K562 (cell line): ENCODE measurements around the gene UBE2K. TPM values are rescaled to one million over a fixed set of nuclear protein-coding genes. Genes with fewer than 3 reads are reported as not detected.
A peak's percentile ranks its signal among the peaks of the same experiment; 100 is the strongest.

Experiments used
- ATAC-seq: fragments of 200-7000 bp; cut with Tn5 transposase; 3 replicates; pipeline ENCODE4 v1.9.1; 2020; ENCODE audit warnings: moderate library complexity
- BruUV-seq: library from RNA; stranded (reverse); fragments of 400-500 nt; replicated peaks from 2 replicates; lab custom pipeline; 2021; lab: Mats Ljungman, UMichigan
- CTCF ChIA-PET: fragments of 300-600 bp; formaldehyde crosslinking; extraction: SDS; loops from one replicate; lab custom pipeline; 2021; ENCODE audit warnings: low intra/inter-chr PET ratio; lab: Yijun Ruan, JAX
- POLR2A ChIA-PET: fragments of 300-600, 350-650 bp; sonication (Branson Sonifier 250); formaldehyde crosslinking; extraction: SDS; loops from one replicate; lab custom pipeline; 2021; ENCODE audit warnings: antibody characterized with exemption, inconsistent platforms; lab: Yijun Ruan, JAX
- DNase-seq, 4 experiments: peaks; one replicate each; pipeline versions ENCODE4 v3.0.0 to v3.0.0-alpha.2; 2011 to 2018; ENCODE audit warnings: low spot score in 3 of 4, mixed read lengths in 3 of 4; ENCODE audit errors: extremely low read depth in 1 of 4
- FAIRE-seq: peaks from 2 replicates; lab custom pipeline; 2011; peaks lifted over from hg19 to GRCh38; lab: Jason Lieb, UNC
- H2AFZ ChIP-seq: 2 replicates; pipeline ENCODE4 v1.6.0; 2011; ENCODE audit warnings: low read depth, low read length, control low read depth, inconsistent platforms
- H3K27ac ChIP-seq: fragments of 200-600 bp; 3 replicates; pipeline ENCODE4 v1.8.0; 2011; ENCODE audit warnings: low read depth, mild to moderate bottlenecking, control low read depth, inconsistent platforms, low read length, moderate library complexity, mixed read lengths; ENCODE audit errors: extremely low read depth
- H3K27me3 ChIP-seq, 2 experiments: fragments of 300-600 bp in 1 of 2; 2 replicates in 1 of 2; 3 replicates in 1 of 2; pipeline versions ENCODE4 v1.6.0 to v1.8.0; 2011; ENCODE audit warnings: inconsistent platforms in 2 of 2, low read length in 2 of 2, mild to moderate bottlenecking in 1 of 2, mixed read lengths in 1 of 2, moderate library complexity in 1 of 2; ENCODE audit not compliant: control insufficient read depth in 2 of 2, insufficient read depth in 2 of 2
- H3K36me3 ChIP-seq: fragments of 300-600 bp; 3 replicates; pipeline ENCODE4 v1.8.0; 2011; ENCODE audit warnings: mild to moderate bottlenecking, low read length, inconsistent platforms; ENCODE audit not compliant: control insufficient read depth, insufficient read depth
- H3K4me1 ChIP-seq, 2 experiments: fragments of 200-600 bp in 1 of 2; replicated peaks in 1 of 2; 2 replicates in 1 of 2; 3 replicates in 1 of 2; pipeline versions ENCODE4 v1.5.1 to v1.8.0; 2011; ENCODE audit warnings: inconsistent platforms in 2 of 2, low read length in 2 of 2, mild to moderate bottlenecking in 1 of 2, mixed read lengths in 1 of 2, moderate library complexity in 1 of 2; ENCODE audit not compliant: control insufficient read depth in 2 of 2, insufficient read depth in 2 of 2
- H3K4me2 ChIP-seq: 2 replicates; pipeline ENCODE4 v1.6.1; 2011; ENCODE audit warnings: low read length, control low read depth, inconsistent platforms, mixed read lengths; ENCODE audit not compliant: insufficient read depth
- H3K4me3 ChIP-seq: fragments of 200-600 bp; sonication (generic), shearing (Covaris generic); 2 replicates; pipeline ENCODE4 v1.5.1; 2016; ENCODE audit warnings: control low read depth, inconsistent platforms
- H3K79me2 ChIP-seq: fragments of 200-600 bp; 3 replicates; pipeline ENCODE4 v1.8.0; 2011; ENCODE audit warnings: low read length, inconsistent platforms; ENCODE audit not compliant: control insufficient read depth, insufficient read depth
- H3K9ac ChIP-seq, 2 experiments: 2 replicates each; pipeline versions ENCODE4 v1.6.0 to v1.6.1; 2011; ENCODE audit warnings: low read depth in 2 of 2, low read length in 2 of 2, control low read depth in 1 of 2, inconsistent platforms in 1 of 2, mild to moderate bottlenecking in 1 of 2, mixed read lengths in 1 of 2; ENCODE audit not compliant: insufficient read depth in 1 of 2
- H3K9me1 ChIP-seq: one replicate; pipeline ENCODE4 v1.6.0; 2011; ENCODE audit warnings: inconsistent platforms, mild to moderate bottlenecking, low read length, moderate library complexity; ENCODE audit not compliant: control insufficient read depth, insufficient read depth
- H3K9me3 ChIP-seq: replicated peaks from 2 replicates; pipeline ENCODE4 v1.5.1; 2011; ENCODE audit warnings: low read depth, low read length, inconsistent platforms; ENCODE audit not compliant: control insufficient read depth, insufficient read depth
- H4K20me1 ChIP-seq: replicated peaks from 2 replicates; pipeline ENCODE4 v1.6.1; 2011; ENCODE audit warnings: low read length, inconsistent platforms, mixed read lengths; ENCODE audit not compliant: control insufficient read depth, insufficient read depth
- BHLHE40 ChIP-seq: IDR thresholded peaks from 2 replicates; pipeline ENCODE4 v1.6.1; 2011; ENCODE audit warnings: low read length, improper control_type of control experiment
- FOXA3 ChIP-seq, 2 experiments: fragments of 450-650 bp in 1 of 2; sonication (generic) in 1 of 2; formaldehyde crosslinking; IDR thresholded peaks in 1 of 2; conservative IDR thresholded peaks in 1 of 2; 2 replicates each; pipeline versions ENCODE4 v1.4.0 to v1.8.0; 2020 to 2022; ENCODE audit warnings: mild to moderate bottlenecking in 2 of 2, missing genetic modification reagents in 1 of 2
- HNRNPL ChIP-seq: fragments of 200-400 bp; formaldehyde crosslinking; IDR thresholded peaks from 2 replicates; pipeline ENCODE4 v1.6.1; 2017; ENCODE audit warnings: low read depth, mild to moderate bottlenecking, low read length
- JUNB ChIP-seq: fragments of 450-650 bp; formaldehyde crosslinking; conservative IDR thresholded peaks from 2 replicates; pipeline ENCODE4 v1.4.0; 2020; ENCODE audit warnings: mild to moderate bottlenecking
- NEUROD1 ChIP-seq: fragments of 150-350 bp; IDR thresholded peaks from 2 replicates; pipeline ENCODE4 v1.6.1; 2014; ENCODE audit warnings: borderline replicate concordance, low read length, low read depth; ENCODE audit not compliant: partially characterized antibody
- ZFP36 ChIP-seq: fragments of 150-350 bp; IDR thresholded peaks from 2 replicates; pipeline ENCODE4 v1.6.1; 2018; ENCODE audit warnings: low read length, low read depth; ENCODE audit not compliant: partially characterized antibody
- ZNF561 ChIP-seq: fragments of 450-650 bp; formaldehyde crosslinking; conservative IDR thresholded peaks from 2 replicates; pipeline ENCODE4 v1.4.0; 2020; ENCODE audit warnings: mild to moderate bottlenecking, moderate library complexity
- ZNF780A ChIP-seq: fragments of 250-450 bp; sonication (Bioruptor Pico); IDR thresholded peaks from 2 replicates; pipeline ENCODE4 v1.5.0; 2021; ENCODE audit warnings: mild to moderate bottlenecking
- WGBS: fragments of 100-300 bp; shearing (Covaris generic); methylation state at CpG from one replicate; pipeline ENCODE4 v1.1.6; 2016; ENCODE audit warnings: low coverage, mixed read lengths; ENCODE audit not compliant: insufficient coverage; ENCODE audit errors: missing lambda C conversion rate; 5-methylcytosine and 5-hydroxymethylcytosine counted together
- in situ Hi-C: fragments of 300-500 bp; cut with MboI; formaldehyde crosslinking; loops from 4 replicates; pipeline ENCODE4 v1.15.0; 2018; ENCODE audit warnings: inconsistent platforms, mixed read lengths
- intact Hi-C: fragments of 100-400 bp; cut with micrococcal nuclease; formaldehyde crosslinking; loops from 2 replicates; pipeline ENCODE4 v1.14.2; 2022
- polyA plus RNA-seq, 8 experiments: library from polyadenylated mRNA; depleted of rRNA in 4 of 8; stranded (reverse) in 5 of 8; unstranded in 3 of 8; fragments of >200 nt; fragmentation: Nextera tagmentation in 2 of 8; fragmentation: Illumina TruSeq in 1 of 8; extraction: Ambion mirVana in 2 of 8; extraction: Trizol in 1 of 8; gene quantifications; 2 replicates each; pipeline versions ENCODE4 v1.2.1 to v1.2.3, GENCODE V29; 2011 to 2014; ENCODE audit warnings: inconsistent platforms in 1 of 8, missing spikeins in 1 of 8
- total RNA-seq, 7 experiments: library from RNA; depleted of rRNA in 6 of 7; stranded (reverse); fragments of >200 nt in 6 of 7; fragmentation: Illumina TruSeq in 2 of 7; extraction: Trizol in 2 of 7; gene quantifications; 2 replicates each; pipeline versions ENCODE4 v1.2.1 to v1.2.3, GENCODE V29; 2011 to 2021; ENCODE audit warnings: low replicate concordance in 1 of 7
- TF ChIP-seq, protein P1 (sequence below): sonication (generic); formaldehyde crosslinking; IDR thresholded peaks from 2 replicates; pipeline ENCODE4 v1.8.1; 2023; ENCODE audit warnings: mild to moderate bottlenecking, missing genetic modification reagents
- TF ChIP-seq, protein P2 (sequence below): fragments of 450-650 bp; formaldehyde crosslinking; IDR thresholded peaks from 2 replicates; pipeline ENCODE4 v1.4.0; 2020; ENCODE audit warnings: mild to moderate bottlenecking, moderate library complexity
- TF ChIP-seq, protein P3 (sequence below): fragments of 450-650 bp; formaldehyde crosslinking; IDR thresholded peaks from 2 replicates; pipeline ENCODE4 v1.4.0; 2022; ENCODE audit warnings: missing genetic modification characterization

Gene UBE2K
- total and polyA plus RNA-seq, 9 of the 15 experiments (the other 6 are each of a cell fraction or from before 2014, with no cell fraction given), result 29.8 to 190 (median 62.6) TPM

DNA sequence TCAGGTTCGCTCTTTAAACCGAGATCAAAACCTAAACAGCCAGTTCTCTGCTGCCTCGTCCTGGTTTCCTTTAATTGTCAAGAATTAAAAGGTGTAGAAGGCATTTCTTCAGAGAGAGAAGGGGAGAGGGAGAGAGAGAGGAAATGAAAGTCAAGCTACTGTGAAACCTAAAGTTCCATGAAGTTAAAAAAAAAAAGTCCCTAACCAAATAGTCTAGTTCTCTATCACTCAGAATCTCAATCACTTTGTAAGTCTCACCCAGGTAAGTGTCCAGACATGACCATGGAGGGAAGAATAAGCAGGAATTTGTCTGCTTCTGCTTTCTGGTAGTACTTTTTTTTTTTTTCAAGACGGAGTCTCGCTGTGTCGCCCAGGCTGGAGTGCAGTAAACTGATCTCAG lies 40.5 kb upstream of the UBE2K start:
- in situ Hi-C loops, result no loop called here
- no peak overlapping the region for H3K27ac ChIP-seq
- H3K9ac ChIP-seq, result no peak overlapping the region
- no peaks in the 10 kb centered on the region for H3K9me1 ChIP-seq
- H3K9me3 ChIP-seq, result no peaks in the 10 kb centered on the region
- no peaks in the 10 kb centered on the region; a peak in 1 of 5 replicates for H3K4me1 ChIP-seq
- ChIA-PET POLR2A (interaction anchor here (1.6 kb wide), 1 partner anchor 19 kb away, joined by 5 read pairs; the partner anchor contains the start of gene SMIM14), CTCF (no interaction called here)
- no peaks in the 10 kb centered on the region for H4K20me1 ChIP-seq
- H3K36me3 ChIP-seq, result no peaks in the 10 kb centered on the region
- peak overlapping the region; percentile 19; the same call in 1 of the 2 replicates for H2AFZ ChIP-seq
- no peak for ATAC-seq
- no TSS peak for BruUV-seq
- H3K27me3 ChIP-seq, result no peaks in the 10 kb centered on the region
- H3K4me3 ChIP-seq, result no peak overlapping the region
- no peak for FAIRE-seq
- no peaks in the 10 kb centered on the region for H3K79me2 ChIP-seq
- 40% methylated on average over 6 of the region's 6 CpGs for WGBS
- no peak overlapping the region for H3K4me2 ChIP-seq
- intact Hi-C loops, result no loop called here
- DNase-seq, result no peak
- TF ChIP-seq, protein P1, sequence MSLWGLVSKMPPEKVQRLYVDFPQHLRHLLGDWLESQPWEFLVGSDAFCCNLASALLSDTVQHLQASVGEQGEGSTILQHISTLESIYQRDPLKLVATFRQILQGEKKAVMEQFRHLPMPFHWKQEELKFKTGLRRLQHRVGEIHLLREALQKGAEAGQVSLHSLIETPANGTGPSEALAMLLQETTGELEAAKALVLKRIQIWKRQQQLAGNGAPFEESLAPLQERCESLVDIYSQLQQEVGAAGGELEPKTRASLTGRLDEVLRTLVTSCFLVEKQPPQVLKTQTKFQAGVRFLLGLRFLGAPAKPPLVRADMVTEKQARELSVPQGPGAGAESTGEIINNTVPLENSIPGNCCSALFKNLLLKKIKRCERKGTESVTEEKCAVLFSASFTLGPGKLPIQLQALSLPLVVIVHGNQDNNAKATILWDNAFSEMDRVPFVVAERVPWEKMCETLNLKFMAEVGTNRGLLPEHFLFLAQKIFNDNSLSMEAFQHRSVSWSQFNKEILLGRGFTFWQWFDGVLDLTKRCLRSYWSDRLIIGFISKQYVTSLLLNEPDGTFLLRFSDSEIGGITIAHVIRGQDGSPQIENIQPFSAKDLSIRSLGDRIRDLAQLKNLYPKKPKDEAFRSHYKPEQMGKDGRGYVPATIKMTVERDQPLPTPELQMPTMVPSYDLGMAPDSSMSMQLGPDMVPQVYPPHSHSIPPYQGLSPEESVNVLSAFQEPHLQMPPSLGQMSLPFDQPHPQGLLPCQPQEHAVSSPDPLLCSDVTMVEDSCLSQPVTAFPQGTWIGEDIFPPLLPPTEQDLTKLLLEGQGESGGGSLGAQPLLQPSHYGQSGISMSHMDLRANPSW (CRISPR knock-in tag), result no peak
- TF ChIP-seq HNRNPL, result no peak
- TF ChIP-seq, protein P2, sequence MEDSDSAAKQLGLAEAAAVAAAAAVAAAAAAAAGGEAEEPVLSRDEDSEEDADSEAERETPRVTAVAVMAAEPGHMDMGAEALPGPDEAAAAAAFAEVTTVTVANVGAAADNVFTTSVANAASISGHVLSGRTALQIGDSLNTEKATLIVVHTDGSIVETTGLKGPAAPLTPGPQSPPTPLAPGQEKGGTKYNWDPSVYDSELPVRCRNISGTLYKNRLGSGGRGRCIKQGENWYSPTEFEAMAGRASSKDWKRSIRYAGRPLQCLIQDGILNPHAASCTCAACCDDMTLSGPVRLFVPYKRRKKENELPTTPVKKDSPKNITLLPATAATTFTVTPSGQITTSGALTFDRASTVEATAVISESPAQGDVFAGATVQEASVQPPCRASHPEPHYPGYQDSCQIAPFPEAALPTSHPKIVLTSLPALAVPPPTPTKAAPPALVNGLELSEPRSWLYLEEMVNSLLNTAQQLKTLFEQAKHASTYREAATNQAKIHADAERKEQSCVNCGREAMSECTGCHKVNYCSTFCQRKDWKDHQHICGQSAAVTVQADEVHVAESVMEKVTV, result no peak
- TF ChIP-seq FOXA3 (CRISPR knock-in tag; conservative IDR thresholded peaks at IDR 0.05 in 1 of 2, IDR thresholded peaks at IDR 0.05 in 1 of 2), result no peak
- TF ChIP-seq, protein P3, sequence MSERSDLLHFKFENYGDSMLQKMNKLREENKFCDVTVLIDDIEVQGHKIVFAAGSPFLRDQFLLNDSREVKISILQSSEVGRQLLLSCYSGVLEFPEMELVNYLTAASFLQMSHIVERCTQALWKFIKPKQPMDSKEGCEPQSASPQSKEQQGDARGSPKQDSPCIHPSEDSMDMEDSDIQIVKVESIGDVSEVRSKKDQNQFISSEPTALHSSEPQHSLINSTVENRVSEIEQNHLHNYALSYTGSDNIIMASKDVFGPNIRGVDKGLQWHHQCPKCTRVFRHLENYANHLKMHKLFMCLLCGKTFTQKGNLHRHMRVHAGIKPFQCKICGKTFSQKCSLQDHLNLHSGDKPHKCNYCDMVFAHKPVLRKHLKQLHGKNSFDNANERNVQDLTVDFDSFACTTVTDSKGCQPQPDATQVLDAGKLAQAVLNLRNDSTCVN, result no peak
- no peak for TF ChIP-seq JUNB (CRISPR knock-in tag)
- no peak for TF ChIP-seq ZNF561
- no peak for TF ChIP-seq BHLHE40
- no peak for TF ChIP-seq NEUROD1
- TF ChIP-seq ZFP36, result no peak
- TF ChIP-seq ZNF780A (CRISPR knock-in tag), result no peak
